ENCODE measurements around the gene MRPL4.
"Not testable (repeated sequence)": the region's sequence is repeated elsewhere in the genome, so short reads cannot be mapped to it uniquely, and the experiment has no call there.

MRPL4 gene

DNA sequence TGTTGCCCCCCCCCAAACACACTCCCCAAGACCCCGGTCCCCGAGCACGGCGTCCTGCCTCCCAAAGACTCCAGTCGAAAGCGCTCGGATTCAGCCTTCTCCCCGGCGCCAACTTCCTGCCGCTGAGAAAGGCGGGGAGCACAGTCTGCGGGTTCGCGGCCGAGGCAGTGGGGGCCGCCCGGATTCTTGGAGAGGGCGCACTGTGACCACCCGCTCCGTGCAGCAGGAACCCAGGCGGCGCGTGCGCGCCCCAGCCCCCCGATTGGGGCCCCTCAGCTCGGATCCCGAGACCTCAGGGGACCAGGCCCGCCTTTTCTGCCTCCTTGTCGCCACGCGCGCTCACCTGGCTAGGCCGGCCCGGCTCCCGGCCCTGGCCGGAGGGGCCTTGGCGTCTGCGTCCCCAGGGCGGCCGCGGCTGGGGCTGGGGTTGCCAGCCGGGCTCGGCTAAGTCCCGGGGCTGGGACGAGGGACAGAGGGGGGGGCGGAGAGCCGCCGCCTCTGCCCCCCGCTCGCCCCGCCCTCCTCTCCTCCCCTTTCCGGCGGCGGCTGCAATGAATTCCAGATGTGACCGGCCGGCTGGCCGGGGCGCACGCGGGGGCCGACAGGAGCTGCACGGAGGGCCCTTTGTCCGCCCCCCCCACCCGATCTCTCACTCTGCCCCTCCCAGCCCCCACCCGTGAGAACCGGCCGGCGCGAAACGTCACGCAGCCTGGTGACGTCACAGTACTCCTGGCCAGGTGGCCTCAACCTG lies 21.0 kb upstream of the MRPL4 start, which contains the start of gene S1PR2:
Gene S1PR2 (minus strand): TSS at position 471 of the 751 bp plus-strand sequence. CDS start 6,426 bp downstream, outside the sequence.
- Histone ChIP-seq H3K9ac (ENCODE audit: low read depth, low read length) (peak within 1 kb of the TSS; percentile 89), H3K4me2 (ENCODE audit: low read length) (peak within 1 kb of the TSS; percentile 99), H3K4me1 (ENCODE audit: control insufficient read depth, insufficient read depth, low read length) (peaks cover 19% of the 10 kb centered on the region), H3K9me3 (replicated peaks; ENCODE audit: low read length) (no peaks in the 10 kb centered on the region), H3K4me3 (ENCODE audit: low read length) (peak within 1 kb of the TSS; percentile 87), H3K27me3 (ENCODE audit: control insufficient read depth, insufficient read depth, low read length) (no peaks in the 10 kb centered on the region), H3K36me3 (ENCODE audit: insufficient read depth, low read length) (no peaks in the 10 kb centered on the region)

DNA sequence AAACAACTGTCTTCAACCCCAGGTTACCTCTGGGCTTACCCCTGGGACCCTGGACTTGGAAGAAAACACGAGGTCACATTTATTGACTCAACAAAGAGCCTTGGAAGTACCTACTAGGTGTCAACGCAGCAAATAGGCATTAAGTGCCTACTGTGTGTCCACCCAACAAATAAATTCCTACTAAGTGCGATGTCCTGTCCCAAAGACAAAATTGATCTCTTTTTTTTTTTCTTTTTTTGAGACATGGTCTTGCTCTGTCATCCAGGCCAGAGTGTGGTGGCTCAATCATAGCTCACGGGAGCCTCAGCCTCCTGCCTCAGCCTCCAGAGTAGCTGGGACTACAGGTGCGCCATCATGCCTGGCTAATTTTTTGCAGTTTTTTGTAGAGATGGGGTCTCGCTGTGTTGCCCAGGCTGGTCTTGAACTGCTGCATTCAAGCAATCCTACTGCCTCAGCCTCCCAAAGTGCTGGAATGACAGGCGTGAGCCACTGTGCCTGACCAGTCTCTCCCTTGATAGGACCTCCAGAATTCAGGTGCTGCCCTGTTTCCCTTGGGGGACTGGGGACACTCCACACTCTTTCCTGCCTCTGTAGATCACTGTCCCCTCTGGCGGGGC lies 20.3 kb upstream of the MRPL4 start:
- Histone ChIP-seq H3K27me3 (ENCODE audit: control insufficient read depth, insufficient read depth, low read length) (no peaks in the 10 kb centered on the region), H3K36me3 (ENCODE audit: insufficient read depth, low read length) (no peaks in the 10 kb centered on the region), H3K4me2 (ENCODE audit: low read length) (peak overlapping the region; percentile 99), H3K9ac (ENCODE audit: low read depth, low read length) (no peak overlapping the region), H3K4me3 (ENCODE audit: low read length) (peak overlapping the region; percentile 87), H3K9me3 (replicated peaks; ENCODE audit: low read length) (no peaks in the 10 kb centered on the region), H3K4me1 (ENCODE audit: control insufficient read depth, insufficient read depth, low read length) (peaks cover 13% of the 10 kb centered on the region)

DNA sequence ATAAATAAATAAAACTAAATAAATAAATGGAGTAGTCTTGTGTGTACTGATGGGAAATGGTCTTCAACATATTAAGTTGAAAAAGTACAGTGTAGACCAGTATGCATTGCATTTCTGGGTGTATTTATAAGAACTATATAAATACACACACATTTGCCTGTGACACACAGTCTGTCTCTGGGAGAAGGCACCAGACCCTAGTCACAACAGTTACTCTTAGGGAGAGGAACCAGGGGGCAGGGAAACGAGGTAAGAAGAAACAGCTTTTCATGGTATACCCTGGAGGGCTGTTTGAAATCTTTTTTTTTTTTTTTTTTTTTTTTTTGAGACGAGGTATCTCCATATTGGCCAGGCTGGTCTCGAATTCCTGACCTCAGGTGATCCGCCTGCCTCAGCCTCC lies 18.1 kb upstream of the MRPL4 start:
- Histone ChIP-seq H3K9ac (ENCODE audit: low read depth, low read length) (no peak overlapping the region), H3K9me3 (replicated peaks; ENCODE audit: low read length) (no peaks in the 10 kb centered on the region), H3K36me3 (ENCODE audit: insufficient read depth, low read length) (no peaks in the 10 kb centered on the region), H3K27me3 (ENCODE audit: control insufficient read depth, insufficient read depth, low read length) (no peaks in the 10 kb centered on the region), H3K4me1 (ENCODE audit: control insufficient read depth, insufficient read depth, low read length) (peaks cover 7% of the 10 kb centered on the region), H3K4me3 (ENCODE audit: low read length) (no peak overlapping the region), H3K4me2 (ENCODE audit: low read length) (no peak overlapping the region)

DNA sequence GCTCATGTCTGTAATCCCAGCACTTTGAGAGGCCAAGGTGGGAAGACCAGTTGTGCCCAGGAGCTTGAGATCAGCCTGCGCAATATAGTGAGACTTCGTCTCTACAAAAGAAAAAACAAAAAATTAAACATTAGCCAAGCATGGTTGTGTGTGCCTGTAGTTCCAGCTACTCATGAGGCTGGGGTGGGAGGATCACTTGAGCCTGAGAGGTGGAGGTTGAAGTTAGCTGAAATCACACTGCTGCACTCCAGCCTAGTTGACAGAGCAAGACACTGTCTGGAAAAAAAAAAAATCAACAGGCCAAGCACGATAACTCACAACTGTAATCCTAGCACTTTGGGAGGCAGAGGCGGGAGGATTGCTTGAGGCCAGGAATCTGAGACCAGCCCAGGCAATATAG lies 17.0 kb upstream of the MRPL4 start:
- no peaks in the 10 kb centered on the region for H3K36me3 ChIP-seq (ENCODE audit: insufficient read depth, low read length)
- H3K9ac ChIP-seq (ENCODE audit: low read depth, low read length): no peak overlapping the region
- no peak overlapping the region for H3K4me2 ChIP-seq (ENCODE audit: low read length)
- no peaks in the 10 kb centered on the region for H3K27me3 ChIP-seq (ENCODE audit: control insufficient read depth, insufficient read depth, low read length)
- H3K9me3 ChIP-seq (replicated peaks; ENCODE audit: low read length): no peaks in the 10 kb centered on the region
- H3K4me1 ChIP-seq (ENCODE audit: control insufficient read depth, insufficient read depth, low read length): peaks cover 5% of the 10 kb centered on the region
- H3K4me3 ChIP-seq (ENCODE audit: low read length): no peak overlapping the region

DNA sequence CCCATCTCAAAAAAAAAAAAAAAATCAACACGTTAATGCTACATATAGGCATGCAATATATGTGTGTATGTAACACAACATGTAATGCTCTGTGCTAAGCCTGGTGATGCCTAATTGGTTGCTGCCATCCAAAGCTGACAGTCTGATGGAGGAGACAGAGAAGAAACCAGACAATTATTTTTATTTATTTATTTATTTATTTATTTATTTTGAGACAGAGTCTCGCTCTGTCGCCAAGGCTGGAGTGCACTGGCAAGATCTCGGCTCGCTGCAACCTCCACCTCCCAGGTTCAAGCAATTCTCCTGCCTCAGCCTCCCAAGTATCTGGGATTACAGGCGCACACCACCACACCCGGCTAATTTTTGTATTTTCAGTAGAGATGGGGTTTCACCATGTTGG lies 16.6 kb upstream of the MRPL4 start:
- not testable (repeated sequence) for H3K9me3 ChIP-seq (replicated peaks; ENCODE audit: low read length); H3K9ac ChIP-seq (ENCODE audit: low read depth, low read length); H3K4me3 ChIP-seq (ENCODE audit: low read length); H3K4me2 ChIP-seq (ENCODE audit: low read length); H3K36me3 ChIP-seq (ENCODE audit: insufficient read depth, low read length); H3K27me3 ChIP-seq (ENCODE audit: control insufficient read depth, insufficient read depth, low read length); H3K4me1 ChIP-seq (ENCODE audit: control insufficient read depth, insufficient read depth, low read length)

DNA sequence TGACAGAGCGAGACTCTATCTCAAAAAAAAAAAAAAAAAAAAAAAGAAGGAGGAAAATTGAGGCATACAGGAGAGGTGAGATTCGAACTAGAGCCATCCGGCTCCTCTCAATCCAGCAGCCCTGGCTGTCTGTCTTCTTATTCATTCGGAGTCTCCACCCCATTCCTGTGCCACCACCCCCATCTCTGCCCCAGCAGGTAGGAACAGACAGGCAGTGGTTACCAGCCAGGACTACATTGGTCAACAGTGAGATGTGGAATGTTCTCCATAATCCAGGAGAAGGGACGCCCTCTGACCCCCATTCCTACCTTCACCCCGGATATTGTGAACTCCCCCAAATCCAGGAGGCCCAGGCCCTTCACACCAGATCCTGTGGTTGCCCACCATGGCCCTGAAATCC lies 14.3 kb upstream of the MRPL4 start:
- H3K27me3 ChIP-seq (ENCODE audit: control insufficient read depth, insufficient read depth, low read length): no peaks in the 10 kb centered on the region
- H3K9ac ChIP-seq (ENCODE audit: low read depth, low read length): no peak overlapping the region
- H3K4me3 ChIP-seq (ENCODE audit: low read length): no peak overlapping the region
- H3K9me3 ChIP-seq (replicated peaks; ENCODE audit: low read length): no peaks in the 10 kb centered on the region
- no peaks in the 10 kb centered on the region for H3K4me1 ChIP-seq (ENCODE audit: control insufficient read depth, insufficient read depth, low read length)
- H3K4me2 ChIP-seq (ENCODE audit: low read length): no peak overlapping the region
- H3K36me3 ChIP-seq (ENCODE audit: insufficient read depth, low read length): no peaks in the 10 kb centered on the region

DNA sequence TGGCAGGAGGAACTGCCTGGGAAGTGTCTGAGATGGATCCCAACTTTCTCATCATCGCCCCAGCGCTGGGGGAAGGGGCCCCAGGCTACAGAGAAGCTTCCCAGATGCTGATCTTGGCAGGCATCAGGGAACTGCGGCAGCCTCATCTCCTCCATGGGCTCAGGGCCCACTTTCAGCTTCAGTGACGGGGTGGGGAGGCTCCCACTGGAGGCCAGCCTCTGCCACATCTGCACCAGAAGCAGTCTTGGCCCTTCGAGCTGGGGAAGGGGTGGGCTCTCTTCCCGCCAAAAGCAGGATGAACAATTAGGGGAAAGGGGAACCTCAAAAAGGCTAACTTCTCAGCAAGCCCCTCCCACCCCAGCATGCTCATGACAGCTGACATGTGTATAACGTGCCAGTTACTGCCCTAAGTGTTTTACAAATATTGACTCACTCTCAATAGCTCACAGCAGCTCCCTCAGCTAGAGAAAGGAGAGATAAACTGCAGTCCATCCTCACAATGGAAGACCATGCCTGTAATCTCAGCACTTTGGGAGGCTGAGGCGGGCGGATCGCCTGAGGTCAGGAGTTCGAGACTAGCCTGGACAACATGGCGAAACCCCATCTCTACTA lies 13.7 kb upstream of the MRPL4 start:
- H3K36me3 ChIP-seq (ENCODE audit: insufficient read depth, low read length): no peaks in the 10 kb centered on the region
- no peak overlapping the region for H3K4me3 ChIP-seq (ENCODE audit: low read length)
- no peaks in the 10 kb centered on the region for H3K9me3 ChIP-seq (replicated peaks; ENCODE audit: low read length)
- H3K4me1 ChIP-seq (ENCODE audit: control insufficient read depth, insufficient read depth, low read length): no peaks in the 10 kb centered on the region
- H3K27me3 ChIP-seq (ENCODE audit: control insufficient read depth, insufficient read depth, low read length): no peaks in the 10 kb centered on the region
- no peak overlapping the region for H3K4me2 ChIP-seq (ENCODE audit: low read length)
- H3K9ac ChIP-seq (ENCODE audit: low read depth, low read length): no peak overlapping the region

DNA sequence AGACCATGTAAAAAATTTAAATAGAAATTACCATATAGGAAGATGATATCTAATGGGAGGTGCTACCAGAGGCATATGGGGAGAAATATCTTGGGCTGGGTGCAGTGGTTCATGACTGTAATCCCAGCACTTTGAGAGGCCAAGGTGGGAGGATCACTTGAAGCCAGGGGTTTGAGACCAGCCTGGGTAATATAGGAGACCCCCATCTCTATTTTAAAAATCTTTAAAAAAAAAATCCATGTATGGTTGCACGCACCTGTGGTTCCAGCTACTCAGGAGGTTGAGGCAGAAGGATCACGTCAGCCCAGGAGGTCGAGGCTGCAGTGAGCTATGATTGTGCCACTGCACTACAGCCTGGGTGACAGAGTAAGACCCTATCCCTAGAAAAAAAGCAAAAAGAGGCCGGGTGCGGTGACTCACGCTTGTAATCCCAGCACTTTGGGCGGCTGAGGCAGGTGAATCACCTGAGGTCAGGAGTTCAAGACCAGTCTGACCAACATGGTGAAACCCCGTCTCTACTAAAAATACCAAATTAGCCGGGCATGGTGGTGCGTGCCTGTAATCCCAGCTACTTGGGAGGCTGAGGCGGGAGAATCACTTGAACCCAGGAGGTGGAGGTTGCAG lies 10.1 kb upstream of the MRPL4 start:
- H3K9ac ChIP-seq (ENCODE audit: low read depth, low read length); H3K4me2 ChIP-seq (ENCODE audit: low read length); H3K36me3 ChIP-seq (ENCODE audit: insufficient read depth, low read length); H3K27me3 ChIP-seq (ENCODE audit: control insufficient read depth, insufficient read depth, low read length); H3K4me3 ChIP-seq (ENCODE audit: low read length); H3K4me1 ChIP-seq (ENCODE audit: control insufficient read depth, insufficient read depth, low read length); H3K9me3 ChIP-seq (replicated peaks; ENCODE audit: low read length): not testable (repeated sequence)

DNA sequence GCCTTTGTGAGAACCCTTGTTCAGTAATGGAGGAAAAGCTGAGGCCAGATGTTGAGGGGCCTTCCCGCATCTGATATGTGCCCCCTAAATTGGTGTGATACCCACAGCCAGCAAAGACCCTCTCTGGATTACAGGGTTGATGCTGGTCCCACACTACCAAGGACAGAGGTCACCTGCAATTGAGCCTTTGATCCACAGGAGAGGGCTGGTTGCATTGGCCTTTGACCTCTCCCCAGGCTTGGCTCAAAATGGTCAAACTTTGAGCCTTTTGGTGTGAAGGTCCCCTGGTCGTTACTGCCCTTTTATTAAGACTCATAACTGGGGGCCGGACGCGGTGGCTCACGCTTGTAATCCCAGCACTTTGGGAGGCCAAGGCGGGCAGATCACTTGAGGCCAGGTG lies 8.4 kb upstream of the MRPL4 start:
- Histone ChIP-seq H3K9me3 (replicated peaks; ENCODE audit: low read length) (no peaks in the 10 kb centered on the region), H3K4me2 (ENCODE audit: low read length) (no peak overlapping the region), H3K4me3 (ENCODE audit: low read length) (no peak overlapping the region), H3K27me3 (ENCODE audit: control insufficient read depth, insufficient read depth, low read length) (no peaks in the 10 kb centered on the region), H3K36me3 (ENCODE audit: insufficient read depth, low read length) (no peaks in the 10 kb centered on the region), H3K9ac (ENCODE audit: low read depth, low read length) (no peak overlapping the region), H3K4me1 (ENCODE audit: control insufficient read depth, insufficient read depth, low read length) (no peaks in the 10 kb centered on the region)

DNA sequence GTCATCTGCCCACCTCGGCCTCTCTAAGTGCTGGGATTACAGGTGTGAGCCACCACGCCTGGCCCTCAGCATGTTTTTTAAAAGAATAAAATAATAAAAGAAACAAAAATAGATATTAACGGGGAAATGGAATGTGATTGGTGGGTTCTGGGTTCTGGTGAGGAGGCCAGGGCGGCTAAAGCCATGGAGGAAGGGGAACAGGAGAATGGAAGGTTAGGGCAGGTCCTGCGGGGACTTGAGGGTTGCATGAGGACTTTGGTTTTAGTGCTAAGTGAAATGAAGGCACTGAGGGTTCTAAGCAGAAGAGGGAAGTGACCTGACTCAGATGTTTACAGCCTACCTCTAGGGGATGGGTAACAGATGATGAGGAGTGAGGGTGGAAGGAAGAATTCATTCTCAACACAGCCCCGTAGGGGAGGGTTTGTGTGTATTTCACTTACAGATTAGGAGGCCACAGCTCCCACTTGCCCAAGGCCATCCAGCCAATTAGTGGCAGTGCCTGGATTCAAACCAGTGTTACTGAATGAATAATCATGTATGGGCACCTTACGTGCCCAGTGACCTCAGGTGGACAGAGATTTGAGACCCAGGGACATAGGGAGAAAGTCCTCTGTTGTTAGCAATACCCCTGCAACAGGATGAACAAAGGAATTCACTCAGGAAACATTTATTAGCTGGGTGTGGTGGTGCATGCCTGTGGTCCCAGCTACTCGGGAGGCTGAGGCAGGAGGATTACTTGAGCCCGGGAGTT lies 6.7 kb upstream of the MRPL4 start:
- Histone ChIP-seq H3K36me3 (ENCODE audit: insufficient read depth, low read length) (no peaks in the 10 kb centered on the region), H3K4me2 (ENCODE audit: low read length) (no peak overlapping the region), H3K9ac (ENCODE audit: low read depth, low read length) (no peak overlapping the region), H3K9me3 (replicated peaks; ENCODE audit: low read length) (no peaks in the 10 kb centered on the region), H3K4me3 (ENCODE audit: low read length) (no peak overlapping the region), H3K4me1 (ENCODE audit: control insufficient read depth, insufficient read depth, low read length) (no peaks in the 10 kb centered on the region), H3K27me3 (ENCODE audit: control insufficient read depth, insufficient read depth, low read length) (no peaks in the 10 kb centered on the region)

DNA sequence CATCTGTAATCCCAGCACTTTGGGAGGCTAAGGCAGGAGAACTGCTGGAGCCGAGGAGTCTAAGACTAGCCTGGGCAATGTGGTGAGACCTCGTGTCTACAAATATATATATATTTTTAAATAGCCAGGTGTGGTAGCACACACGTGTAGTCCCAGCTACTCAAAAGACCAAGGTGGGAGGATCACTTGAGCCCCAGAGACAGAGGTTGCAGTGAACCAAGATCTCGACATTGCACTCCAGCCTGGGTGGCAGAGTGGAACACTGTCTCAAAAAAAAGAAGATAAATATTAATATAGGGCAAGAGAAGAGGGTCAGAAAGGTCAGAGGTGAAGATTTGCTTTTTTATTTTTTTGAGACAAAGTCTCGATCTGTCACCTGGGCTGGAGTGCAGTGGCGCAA lies 5.5 kb upstream of the MRPL4 start:
- no peaks in the 10 kb centered on the region for H3K9me3 ChIP-seq (replicated peaks; ENCODE audit: low read length)
- no peak overlapping the region for H3K4me2 ChIP-seq (ENCODE audit: low read length)
- no peaks in the 10 kb centered on the region for H3K27me3 ChIP-seq (ENCODE audit: control insufficient read depth, insufficient read depth, low read length)
- no peak overlapping the region for H3K9ac ChIP-seq (ENCODE audit: low read depth, low read length)
- no peaks in the 10 kb centered on the region for H3K4me1 ChIP-seq (ENCODE audit: control insufficient read depth, insufficient read depth, low read length)
- H3K36me3 ChIP-seq (ENCODE audit: insufficient read depth, low read length): no peaks in the 10 kb centered on the region
- H3K4me3 ChIP-seq (ENCODE audit: low read length): no peak overlapping the region

Measured in skeletal muscle satellite cell (primary cell).